Mucosa of rectum (tissue), 2 donors: ENCODE results near the gene RYR2.
"Not testable (repeated sequence)": the region's sequence is repeated elsewhere in the genome, so short reads cannot be mapped to it uniquely, and the experiment has no call there.

Source experiments
- H3K27ac ChIP-seq, 2 donors: one replicate each; pipeline ENCODE4 v1.7.0; 2013; ENCODE audit warnings: inconsistent platforms in 2 of 2, low read depth in 2 of 2, low read length in 2 of 2
- H3K27me3 ChIP-seq, 2 donors: one replicate each; pipeline ENCODE4 v1.7.0; 2013; ENCODE audit warnings: low read length in 2 of 2; ENCODE audit not compliant: control insufficient read depth in 2 of 2, insufficient read depth in 2 of 2
- H3K36me3 ChIP-seq, 2 donors: one replicate each; pipeline ENCODE4 v1.7.0; 2013; ENCODE audit warnings: low read length in 2 of 2; ENCODE audit not compliant: control insufficient read depth in 2 of 2, insufficient read depth in 2 of 2
- H3K4me1 ChIP-seq, 2 donors: one replicate each; pipeline ENCODE4 v1.7.0; 2013; ENCODE audit warnings: low read length in 2 of 2, mild to moderate bottlenecking in 1 of 2; ENCODE audit not compliant: control insufficient read depth in 2 of 2, insufficient read depth in 2 of 2
- H3K4me3 ChIP-seq, 2 donors: one replicate each; pipeline ENCODE4 v1.7.0; 2013; ENCODE audit warnings: low read length in 2 of 2
- H3K9ac ChIP-seq, 2 donors: one replicate each; pipeline ENCODE4 v1.7.0; 2013; ENCODE audit warnings: low read length in 2 of 2, low read depth in 1 of 2, mild to moderate bottlenecking in 1 of 2
- H3K9me3 ChIP-seq, 2 donors: one replicate each; pipeline ENCODE4 v1.7.0; 2013; ENCODE audit warnings: low read length in 2 of 2; ENCODE audit not compliant: control insufficient read depth in 2 of 2
- donor health status: healthy.
- donor health status: Normal muscosa, but diverticular disease.

The RYR2 gene

GRCh38 chr1:237342730-237343129, 300.7 kb downstream of the RYR2 start:
- no peaks in the 10 kb centered on the region for H3K9me3 ChIP-seq
- H3K4me1 ChIP-seq = no peaks in the 10 kb centered on the region
- H3K27ac ChIP-seq = no peak overlapping the region
- no peak overlapping the region for H3K4me3 ChIP-seq
- H3K27me3 ChIP-seq = no peaks in the 10 kb centered on the region
- no peak overlapping the region for H3K9ac ChIP-seq
- no peaks in the 10 kb centered on the region for H3K36me3 ChIP-seq

GRCh38 chr1:237352747-237353146, 310.8 kb downstream of the RYR2 start:
- H3K27me3 ChIP-seq = no peaks in the 10 kb centered on the region
- no peaks in the 10 kb centered on the region for H3K36me3 ChIP-seq
- H3K4me3 ChIP-seq = no peak overlapping the region
- no peak overlapping the region for H3K27ac ChIP-seq
- no peaks in the 10 kb centered on the region for H3K4me1 ChIP-seq
- H3K9me3 ChIP-seq = no peaks in the 10 kb centered on the region
- H3K9ac ChIP-seq = no peak overlapping the region

DNA sequence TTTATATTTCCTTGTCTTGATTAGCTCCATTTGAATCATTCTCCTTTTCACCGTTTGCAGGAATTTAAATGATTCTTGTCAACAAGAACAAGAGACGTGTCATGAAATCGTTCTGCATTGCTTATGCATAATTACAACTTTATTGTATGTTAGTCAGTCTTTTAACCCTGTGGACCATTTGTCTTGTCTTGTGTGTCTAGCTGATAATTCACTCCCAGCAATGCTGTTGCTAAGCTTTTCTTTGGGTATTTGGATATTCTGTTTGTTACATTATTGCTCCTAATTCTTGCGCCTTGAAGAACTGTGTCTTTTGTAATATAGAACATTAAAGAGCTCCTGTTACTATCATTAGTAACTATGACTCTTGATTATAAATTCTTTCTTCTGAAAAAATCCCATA, 311.9 kb downstream of the RYR2 start:
- no peaks in the 10 kb centered on the region for H3K27me3 ChIP-seq
- H3K9ac ChIP-seq = no peak overlapping the region
- H3K4me1 ChIP-seq = no peaks in the 10 kb centered on the region
- H3K27ac ChIP-seq = no peak overlapping the region
- H3K4me3 ChIP-seq = no peak overlapping the region
- no peaks in the 10 kb centered on the region for H3K36me3 ChIP-seq
- no peaks in the 10 kb centered on the region for H3K9me3 ChIP-seq

GRCh38 chr1:237355022-237355421, 313.0 kb downstream of the RYR2 start:
- Histone ChIP-seq H3K27ac (no peak overlapping the region), H3K27me3 (no peaks in the 10 kb centered on the region), H3K9ac (no peak overlapping the region), H3K36me3 (no peaks in the 10 kb centered on the region), H3K9me3 (no peaks in the 10 kb centered on the region), H3K4me3 (no peak overlapping the region), H3K4me1 (no peaks in the 10 kb centered on the region)

- Histone ChIP-seq H3K9me3 (no peaks in the 10 kb centered on the region), H3K4me3 (no peak overlapping the region), H3K9ac (no peak overlapping the region), H3K36me3 (no peaks in the 10 kb centered on the region), H3K4me1 (no peaks in the 10 kb centered on the region), H3K27me3 (no peaks in the 10 kb centered on the region), H3K27ac (no peak overlapping the region)
Observed at GRCh38 chr1:237358555-237358954, 316.6 kb downstream of the RYR2 start.

- H3K36me3 ChIP-seq = no peaks in the 10 kb centered on the region
- H3K27ac ChIP-seq = no peak overlapping the region
- H3K9me3 ChIP-seq = no peaks in the 10 kb centered on the region
- no peaks in the 10 kb centered on the region for H3K27me3 ChIP-seq
- no peaks in the 10 kb centered on the region for H3K4me1 ChIP-seq
- H3K4me3 ChIP-seq = no peak overlapping the region
- H3K9ac ChIP-seq = no peak overlapping the region
Observed at GRCh38 chr1:237367758-237368157, 325.8 kb downstream of the RYR2 start.

- H3K9me3 ChIP-seq, H3K9ac ChIP-seq, H3K27me3 ChIP-seq, H3K4me3 ChIP-seq, H3K4me1 ChIP-seq, H3K27ac ChIP-seq, H3K36me3 ChIP-seq: not testable (repeated sequence)
Observed at GRCh38 chr1:237371477-237371876, 329.5 kb downstream of the RYR2 start.

DNA sequence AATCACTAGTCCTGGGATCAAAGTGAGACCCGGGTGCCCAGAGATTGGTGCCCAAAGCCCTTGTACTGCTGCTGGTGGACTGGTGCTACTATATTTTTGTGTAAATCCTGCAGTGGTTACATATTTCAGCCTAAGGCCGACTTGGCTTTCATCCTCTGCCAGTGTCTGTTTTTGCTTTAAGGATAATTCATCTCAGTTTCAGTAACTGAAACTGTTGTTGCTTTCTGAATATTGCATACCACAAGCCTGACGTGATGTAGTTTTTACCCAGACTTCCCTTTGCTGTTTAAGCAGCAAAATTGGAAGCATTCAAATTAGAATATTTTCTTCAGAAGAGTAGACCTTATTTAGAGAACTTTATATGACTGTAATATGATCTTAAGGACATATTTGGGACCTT, 341.8 kb downstream of the RYR2 start:
- H3K4me1 ChIP-seq = no peaks in the 10 kb centered on the region
- H3K27me3 ChIP-seq = no peaks in the 10 kb centered on the region
- H3K36me3 ChIP-seq = no peaks in the 10 kb centered on the region
- H3K27ac ChIP-seq = no peak overlapping the region
- H3K4me3 ChIP-seq = no peak overlapping the region
- no peaks in the 10 kb centered on the region for H3K9me3 ChIP-seq
- no peak overlapping the region for H3K9ac ChIP-seq

GRCh38 chr1:237384213-237384612, 342.2 kb downstream of the RYR2 start:
- H3K9ac ChIP-seq = no peak overlapping the region
- no peaks in the 10 kb centered on the region for H3K9me3 ChIP-seq
- H3K4me3 ChIP-seq = no peak overlapping the region
- no peaks in the 10 kb centered on the region for H3K27me3 ChIP-seq
- no peaks in the 10 kb centered on the region for H3K36me3 ChIP-seq
- no peak overlapping the region for H3K27ac ChIP-seq
- H3K4me1 ChIP-seq = no peaks in the 10 kb centered on the region

DNA sequence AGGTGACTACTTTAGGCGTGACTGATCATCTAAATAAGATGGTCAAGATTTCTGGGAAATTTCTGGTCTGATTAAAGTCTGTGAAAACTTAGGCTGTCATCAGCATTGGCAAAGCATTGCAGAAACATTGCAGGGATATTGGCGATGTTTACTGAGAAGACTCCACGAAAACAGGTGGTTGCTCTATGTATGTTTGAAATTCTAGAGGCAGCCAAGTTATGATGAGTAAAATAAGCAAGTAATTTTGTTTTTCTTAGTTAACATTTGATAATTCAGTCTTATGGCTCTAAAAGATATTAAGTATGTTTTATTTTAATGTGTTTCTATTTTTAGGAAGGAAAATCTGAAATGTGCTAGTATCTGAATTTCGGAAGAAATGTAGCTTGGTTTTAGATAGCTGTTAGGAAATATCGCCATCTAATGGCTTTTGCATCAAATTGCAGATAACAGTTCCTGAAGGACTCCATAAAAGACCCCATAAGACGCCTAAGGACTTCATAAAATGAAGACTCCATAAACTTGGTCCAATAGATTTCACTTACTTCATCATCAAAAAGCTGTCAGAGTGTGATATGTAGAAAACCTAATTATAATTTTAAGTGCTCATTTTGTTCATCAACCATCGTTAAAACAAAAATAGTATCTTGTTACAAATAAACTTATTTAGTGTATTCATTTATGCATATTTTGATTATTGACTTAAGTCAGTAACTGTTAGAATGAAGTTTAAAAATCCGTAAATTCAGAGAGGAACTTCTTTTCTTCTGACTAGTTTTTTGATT, 344.6 kb downstream of the RYR2 start:
- Histone ChIP-seq H3K27ac (no peak overlapping the region), H3K9me3 (no peaks in the 10 kb centered on the region), H3K4me3 (no peak overlapping the region), H3K4me1 (no peaks in the 10 kb centered on the region), H3K36me3 (no peaks in the 10 kb centered on the region), H3K27me3 (no peaks in the 10 kb centered on the region), H3K9ac (no peak overlapping the region)

GRCh38 chr1:237387144-237387505, 345.1 kb downstream of the RYR2 start:
- H3K27ac ChIP-seq = no peak overlapping the region
- H3K4me1 ChIP-seq = no peaks in the 10 kb centered on the region
- H3K4me3 ChIP-seq = no peak overlapping the region
- H3K9ac ChIP-seq = no peak overlapping the region
- H3K27me3 ChIP-seq = no peaks in the 10 kb centered on the region
- H3K36me3 ChIP-seq = no peaks in the 10 kb centered on the region
- H3K9me3 ChIP-seq = no peaks in the 10 kb centered on the region
